ENCODE data around the gene SYT1.
"Not testable (repeated sequence)": the region's sequence is repeated elsewhere in the genome, so short reads cannot be mapped to it uniquely, and the experiment has no call there.

The SYT1 gene

GRCh38 chr12:79424109-79424721 is 559.6 kb downstream of the SYT1 start:
- TF ChIP-seq CTCF (IDR thresholded peaks at IDR 0.05; ENCODE audit: low read depth, low read length, missing control alignments): no peak
- H3K4me3 ChIP-seq (ENCODE audit: low read depth, low read length): no peak overlapping the region
- in situ Hi-C loops (cut with HindIII; ENCODE audit: low sequenced_read_pairs): loop anchor here (25.0 kb wide), 1 partner anchor 113 kb away; no protein-coding TSS in a partner anchor
- peak; percentile 90 for DNase-seq (ENCODE audit: low read depth)

- DNase-seq (ENCODE audit: low read depth): no peak
- no peak overlapping the region for H3K4me3 ChIP-seq (ENCODE audit: low read depth, low read length)
- in situ Hi-C loops (cut with HindIII; ENCODE audit: low sequenced_read_pairs): no loop called here
- no peak for TF ChIP-seq CTCF (IDR thresholded peaks at IDR 0.05; ENCODE audit: low read depth, low read length, missing control alignments)
These were observed 561.5 kb downstream of the SYT1 start for GRCh38 chr12:79426121-79426520.

GRCh38 chr12:79426744-79427143 is 562.2 kb downstream of the SYT1 start:
- in situ Hi-C loops (cut with HindIII; ENCODE audit: low sequenced_read_pairs); DNase-seq (ENCODE audit: low read depth); H3K4me3 ChIP-seq (ENCODE audit: low read depth, low read length): not testable (repeated sequence)

- no peak overlapping the region for H3K4me3 ChIP-seq (ENCODE audit: low read depth, low read length)
- in situ Hi-C loops (cut with HindIII; ENCODE audit: low sequenced_read_pairs): no loop called here
- TF ChIP-seq CTCF (IDR thresholded peaks at IDR 0.05; ENCODE audit: low read depth, low read length, missing control alignments): no peak
- DNase-seq (ENCODE audit: low read depth): no peak
These were observed 569.0 kb downstream of the SYT1 start for GRCh38 chr12:79433465-79434072.

- no peak for DNase-seq (ENCODE audit: low read depth)
- H3K4me3 ChIP-seq (ENCODE audit: low read depth, low read length): no peak overlapping the region
- in situ Hi-C loops (cut with HindIII; ENCODE audit: low sequenced_read_pairs): no loop called here
- no peak for TF ChIP-seq CTCF (IDR thresholded peaks at IDR 0.05; ENCODE audit: low read depth, low read length, missing control alignments)
These were observed 570.0 kb downstream of the SYT1 start for GRCh38 chr12:79434561-79434960.

GRCh38 chr12:79435742-79436141 is 571.2 kb downstream of the SYT1 start:
- in situ Hi-C loops (cut with HindIII; ENCODE audit: low sequenced_read_pairs): no loop called here
- H3K4me3 ChIP-seq (ENCODE audit: low read depth, low read length): no peak overlapping the region
- TF ChIP-seq CTCF (IDR thresholded peaks at IDR 0.05; ENCODE audit: low read depth, low read length, missing control alignments): no peak
- no peak for DNase-seq (ENCODE audit: low read depth)

- DNase-seq (ENCODE audit: low read depth): no peak
- in situ Hi-C loops (cut with HindIII; ENCODE audit: low sequenced_read_pairs): no loop called here
- TF ChIP-seq CTCF (IDR thresholded peaks at IDR 0.05; ENCODE audit: low read depth, low read length, missing control alignments): no peak
- no peak overlapping the region for H3K4me3 ChIP-seq (ENCODE audit: low read depth, low read length)
These were observed 574.1 kb downstream of the SYT1 start for GRCh38 chr12:79438480-79439174.

Measured in astrocyte of the cerebellum (primary cell).